Daoy (cell line): ENCODE data around the gene ETNK1. TPM values are rescaled to one million over a fixed set of nuclear protein-coding genes. Genes with fewer than 3 reads are reported as not detected.

ENCODE experiments used
- total RNA-seq: library from RNA; depleted of rRNA; stranded (reverse); fragments of >200 nt; shearing (Covaris generic); gene quantifications from 2 replicates; pipeline ENCODE4 v1.2.3, GENCODE V29; 2014; rRNA removed

ETNK1 gene
- total RNA-seq, 1 experiment from 2014 or later: 38.5 TPM

Other genes with a start within 250 kb of the ETNK1 start
- gene C2CD5, start 80.6 kb upstream of the ETNK1 start, total RNA-seq: 10.0 and 14.0 TPM in 2 replicates